Gastrocnemius medialis (tissue), 4 donors: Measurements from ENCODE around the gene CCNA2.

ENCODE experiments used
- POLR2A ChIP-seq, 2 donors: fragments of 450-650 bp; IDR thresholded peaks; one replicate each; pipeline ENCODE4 v1.6.1; 2017; ENCODE audit warnings: antibody characterized with exemption in 2 of 2, mild to moderate bottlenecking in 2 of 2, moderate library complexity in 2 of 2
- TF ChIP-seq, protein P1 (sequence below), 5 experiments: fragments of 450-650 bp in 3 of 5; fragments of 200-600 bp in 2 of 5; sonication (generic) in 2 of 5; IDR thresholded peaks in 4 of 5; conservative IDR thresholded peaks in 1 of 5; 1 replicate in 4 of 5; 2 replicates in 1 of 5; pipeline ENCODE4 v1.5.1; 2016 to 2019; ENCODE audit warnings: antibody characterized with exemption in 5 of 5, mild to moderate bottlenecking in 3 of 5, moderate library complexity in 3 of 5

DNA sequence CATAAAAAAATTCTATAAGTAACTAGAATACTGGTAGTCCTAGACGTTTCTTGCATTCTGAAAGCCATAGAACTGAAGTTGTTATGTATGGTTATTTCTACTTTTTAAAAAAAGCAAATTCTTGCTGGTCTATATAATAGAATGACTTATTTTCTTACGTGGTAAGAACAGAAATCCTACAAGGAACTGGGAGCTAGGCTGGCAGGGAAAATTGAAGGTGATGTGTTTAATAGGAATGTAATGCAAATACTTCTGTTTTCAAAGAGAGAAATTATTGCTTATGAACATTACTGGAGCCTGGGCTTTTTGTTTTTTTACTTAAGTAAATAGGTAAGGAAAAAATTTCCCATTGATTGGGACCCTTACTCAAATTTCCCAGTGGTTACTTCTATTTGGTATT lies 8.9 kb downstream of the CCNA2 start:
- TF ChIP-seq, protein P1, sequence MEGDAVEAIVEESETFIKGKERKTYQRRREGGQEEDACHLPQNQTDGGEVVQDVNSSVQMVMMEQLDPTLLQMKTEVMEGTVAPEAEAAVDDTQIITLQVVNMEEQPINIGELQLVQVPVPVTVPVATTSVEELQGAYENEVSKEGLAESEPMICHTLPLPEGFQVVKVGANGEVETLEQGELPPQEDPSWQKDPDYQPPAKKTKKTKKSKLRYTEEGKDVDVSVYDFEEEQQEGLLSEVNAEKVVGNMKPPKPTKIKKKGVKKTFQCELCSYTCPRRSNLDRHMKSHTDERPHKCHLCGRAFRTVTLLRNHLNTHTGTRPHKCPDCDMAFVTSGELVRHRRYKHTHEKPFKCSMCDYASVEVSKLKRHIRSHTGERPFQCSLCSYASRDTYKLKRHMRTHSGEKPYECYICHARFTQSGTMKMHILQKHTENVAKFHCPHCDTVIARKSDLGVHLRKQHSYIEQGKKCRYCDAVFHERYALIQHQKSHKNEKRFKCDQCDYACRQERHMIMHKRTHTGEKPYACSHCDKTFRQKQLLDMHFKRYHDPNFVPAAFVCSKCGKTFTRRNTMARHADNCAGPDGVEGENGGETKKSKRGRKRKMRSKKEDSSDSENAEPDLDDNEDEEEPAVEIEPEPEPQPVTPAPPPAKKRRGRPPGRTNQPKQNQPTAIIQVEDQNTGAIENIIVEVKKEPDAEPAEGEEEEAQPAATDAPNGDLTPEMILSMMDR (IDR thresholded peaks at IDR 0.05 in 4 of 5, conservative IDR thresholded peaks at IDR 0.05 in 1 of 5) = no peak
- no peak for TF ChIP-seq POLR2A (IDR thresholded peaks at IDR 0.05)
